ENCODE data around the gene FAM53B. TPM values are rescaled to one million over a fixed set of nuclear protein-coding genes. Genes with fewer than 3 reads are reported as not detected.

The FAM53B gene
- total RNA-seq, 1 donor from 2014 or later, result 53.4 TPM

GRCh38 chr10:124669824-124670654, 74.1 kb downstream of the FAM53B start:
- no peak for TF ChIP-seq CTCF (IDR thresholded peaks at IDR 0.05; ENCODE audit: borderline replicate concordance)
- no peaks in the 10 kb centered on the region for H3K27me3 ChIP-seq (ENCODE audit: low read depth)
- no peak overlapping the region for H3K4me3 ChIP-seq
- intact Hi-C loops (cut with micrococcal nuclease), result no loop called here
- no peak for DNase-seq
- H3K27ac ChIP-seq (replicated peaks), result peak overlapping the region; percentile 85
- H3K36me3 ChIP-seq, result peaks cover 6% of the 10 kb centered on the region
- H3K9me3 ChIP-seq (replicated peaks), result no peaks in the 10 kb centered on the region
- peaks cover 98% of the 10 kb centered on the region for H3K4me1 ChIP-seq

GRCh38 chr10:124669141-124669823, 74.9 kb downstream of the FAM53B start:
- no peaks in the 10 kb centered on the region for H3K27me3 ChIP-seq (ENCODE audit: low read depth)
- H3K9me3 ChIP-seq (replicated peaks), result no peaks in the 10 kb centered on the region
- intact Hi-C loops (cut with micrococcal nuclease), result no loop called here
- H3K4me3 ChIP-seq, result no peak overlapping the region
- TF ChIP-seq CTCF (IDR thresholded peaks at IDR 0.05; ENCODE audit: borderline replicate concordance), result no peak
- H3K27ac ChIP-seq (replicated peaks), result peak overlapping the region; percentile 85
- peaks cover 98% of the 10 kb centered on the region for H3K4me1 ChIP-seq
- peaks cover 6% of the 10 kb centered on the region for H3K36me3 ChIP-seq
- no peak for DNase-seq

GRCh38 chr10:124668517-124669051, 75.6 kb downstream of the FAM53B start:
- peaks cover 6% of the 10 kb centered on the region for H3K36me3 ChIP-seq
- no peak for DNase-seq
- peak overlapping the region; percentile 85 for H3K27ac ChIP-seq (replicated peaks)
- intact Hi-C loops (cut with micrococcal nuclease), result no loop called here
- H3K9me3 ChIP-seq (replicated peaks), result no peaks in the 10 kb centered on the region
- TF ChIP-seq CTCF (IDR thresholded peaks at IDR 0.05; ENCODE audit: borderline replicate concordance), result no peak
- peaks cover 98% of the 10 kb centered on the region for H3K4me1 ChIP-seq
- no peak overlapping the region for H3K4me3 ChIP-seq
- no peaks in the 10 kb centered on the region for H3K27me3 ChIP-seq (ENCODE audit: low read depth)

- intact Hi-C loops (cut with micrococcal nuclease), result no loop called here
- Histone ChIP-seq H3K27me3 (ENCODE audit: low read depth) (no peaks in the 10 kb centered on the region), H3K4me3 (no peak overlapping the region), H3K4me1 (peaks cover 98% of the 10 kb centered on the region), H3K27ac (replicated peaks) (peak overlapping the region; percentile 85), H3K36me3 (peaks cover 6% of the 10 kb centered on the region), H3K9me3 (replicated peaks) (no peaks in the 10 kb centered on the region)
- no peak for TF ChIP-seq CTCF (IDR thresholded peaks at IDR 0.05; ENCODE audit: borderline replicate concordance)
- no peak for DNase-seq
These were observed 76.5 kb downstream of the FAM53B start for GRCh38 chr10:124667425-124668345.

DNA sequence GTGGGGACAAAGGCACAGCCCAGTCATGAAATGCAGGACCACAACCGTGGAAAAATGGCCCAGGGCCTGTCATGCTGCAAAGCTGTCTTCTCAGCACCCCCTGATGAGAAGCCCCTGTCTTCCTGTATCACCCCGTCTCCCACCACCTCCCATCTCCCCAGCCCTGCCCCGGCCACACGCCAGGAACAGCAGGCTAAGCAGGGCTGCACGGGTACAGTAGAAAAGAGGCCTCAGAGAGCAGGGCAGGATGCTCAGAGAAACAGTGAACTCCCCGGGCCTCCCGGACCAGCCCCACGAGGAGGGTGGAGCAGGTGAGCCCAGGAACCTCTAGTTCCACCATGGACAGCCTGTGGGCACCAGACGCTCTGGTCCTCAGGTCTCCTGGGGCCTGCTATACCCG, 77.7 kb downstream of the FAM53B start:
- no peaks in the 10 kb centered on the region for H3K27me3 ChIP-seq (ENCODE audit: low read depth)
- peaks cover 6% of the 10 kb centered on the region for H3K36me3 ChIP-seq
- intact Hi-C loops (cut with micrococcal nuclease), result no loop called here
- H3K4me1 ChIP-seq, result peaks cover 94% of the 10 kb centered on the region
- no peaks in the 10 kb centered on the region for H3K9me3 ChIP-seq (replicated peaks)
- H3K4me3 ChIP-seq, result no peak overlapping the region
- no peak for TF ChIP-seq CTCF (IDR thresholded peaks at IDR 0.05; ENCODE audit: borderline replicate concordance)
- H3K27ac ChIP-seq (replicated peaks), result peak overlapping the region; percentile 36
- DNase-seq, result no peak
